HT1080 (cell line): Measurements from ENCODE around the gene DBR1. TPM values are rescaled to one million over a fixed set of nuclear protein-coding genes. Genes with fewer than 3 reads are reported as not detected.

Source experiments
- DNase-seq: peaks from one replicate; pipeline ENCODE4 v3.0.0-alpha.2; 2015; ENCODE audit warnings: low read depth
- total RNA-seq: library from RNA; depleted of rRNA; stranded (reverse); fragments of >200 nt; shearing (Covaris generic); gene quantifications from 2 replicates; pipeline ENCODE4 v1.2.3, GENCODE V29; 2014; rRNA removed

Gene DBR1
- total RNA-seq, 1 experiment from 2014 or later = 25.9 TPM

GRCh38 chr3:138124706-138125355 lies 49.9 kb downstream of the DBR1 start:
- no peak for DNase-seq

GRCh38 chr3:138124188-138124587 lies 50.5 kb downstream of the DBR1 start:
- no peak for DNase-seq

- no peak for DNase-seq
These were observed 55.3 kb downstream of the DBR1 start for GRCh38 chr3:138119423-138119766.

- peak; percentile 87 for DNase-seq
These were observed 55.9 kb downstream of the DBR1 start for GRCh38 chr3:138118612-138119422.

- peak; percentile 83 for DNase-seq
These were observed 59.4 kb downstream of the DBR1 start, which contains the start of gene DZIP1L for GRCh38 chr3:138114988-138115971. TSS of gene DZIP1L (minus strand) at chr3:138115608. CDS start at chr3:138103971, 11,637 bp downstream.

GRCh38 chr3:138114431-138114918 lies 60.2 kb downstream of the DBR1 start:
- DNase-seq = peak; percentile 56

- no peak for DNase-seq
These were observed 61.4 kb downstream of the DBR1 start for GRCh38 chr3:138113326-138113725.

GRCh38 chr3:138112362-138112761 lies 62.4 kb downstream of the DBR1 start:
- no peak for DNase-seq

Other genes starting within 250 kb of the DBR1 start
- not detected in 2 replicates for gene CLDN18, start 164.8 kb downstream of the DBR1 start, total RNA-seq
- gene DZIP1L, start 59.3 kb downstream of the DBR1 start, total RNA-seq = 17.7 and 27.4 TPM in 2 replicates
- not detected in 2 replicates for gene A4GNT, start 42.5 kb downstream of the DBR1 start, total RNA-seq
- 37.5 and 41.5 TPM in 2 replicates for gene ARMC8, start 12.4 kb upstream of the DBR1 start, total RNA-seq
- gene NME9, start 154.9 kb upstream of the DBR1 start, total RNA-seq = not detected in 2 replicates
- gene MRAS, start 173.7 kb upstream of the DBR1 start, total RNA-seq = 2.3 and 3.1 TPM in 2 replicates